ENCODE measurements around the gene CCDC40.

GRCh38 chr17:80111702-80112470 is 75.4 kb downstream of the CCDC40 start:
- TF ChIP-seq CTCF (conservative IDR thresholded peaks at IDR 0.05; ENCODE audit: low read length) (peak; percentile 45; the same call in 1 of the 2 replicates), EZH2phosphoT487 (IDR thresholded peaks at IDR 0.05; ENCODE audit: borderline replicate concordance, low read depth, low read length) (no peak)
